IMR-90 (cell line): ENCODE data around the gene SNX6. TPM values are rescaled to one million over a fixed set of nuclear protein-coding genes. Genes with fewer than 3 reads are reported as not detected.

Experiments
- ATAC-seq: fragments of 200-7000 bp; cut with Tn5 transposase; 2 replicates; pipeline ENCODE4 v1.9.1; 2020; ENCODE audit warnings: low read depth, mild to moderate bottlenecking, moderate library complexity
- BruUV-seq: library from RNA; stranded (reverse); fragments of 400-500 nt; replicated peaks from 2 replicates; lab custom pipeline; 2021; lab: Mats Ljungman, UMichigan
- CTCF ChIA-PET: fragments of 300-600 bp; formaldehyde crosslinking; extraction: SDS; loops from one replicate; lab custom pipeline; 2021; ENCODE audit warnings: antibody characterized with exemption; lab: Yijun Ruan, JAX
- POLR2A ChIA-PET: fragments of 300-600 bp; sonication (Branson Sonifier 250); formaldehyde crosslinking; loops from one replicate; lab custom pipeline; 2022; ENCODE audit warnings: antibody characterized with exemption; ENCODE audit not compliant: unreplicated experiment; lab: Charles Lee
- DNase-seq: peaks from one replicate; pipeline ENCODE4 v3.0.0; 2013
- H2AFZ ChIP-seq: replicated peaks from 2 replicates; pipeline ENCODE3; 2013; ENCODE audit warnings: low read length, mild to moderate bottlenecking; ENCODE audit not compliant: poor library complexity
- H2AK5ac ChIP-seq: 2 replicates; pipeline ENCODE4 v1.6.1; 2013; ENCODE audit warnings: low read depth, low read length, inconsistent platforms
- H2AK9ac ChIP-seq: replicated peaks from 2 replicates; pipeline ENCODE3; 2013; ENCODE audit warnings: mild to moderate bottlenecking, low read depth, low read length, moderate library complexity; ENCODE audit not compliant: poor library complexity
- H2BK120ac ChIP-seq: 2 replicates; pipeline ENCODE4 v1.6.1; 2013; ENCODE audit warnings: low read depth, low read length, inconsistent platforms
- H2BK15ac ChIP-seq: 3 replicates; pipeline ENCODE4 v1.6.1; 2013; ENCODE audit warnings: low read depth, low read length, inconsistent platforms
- H2BK20ac ChIP-seq: 2 replicates; pipeline ENCODE4 v1.6.1; 2013; ENCODE audit warnings: low read depth, mild to moderate bottlenecking, inconsistent platforms, low read length, moderate library complexity
- H2BK5ac ChIP-seq: 2 replicates; pipeline ENCODE4 v1.6.1; 2013; ENCODE audit warnings: mild to moderate bottlenecking, low read depth, low read length, inconsistent platforms; ENCODE audit not compliant: poor library complexity, severe bottlenecking
- H3K14ac ChIP-seq: replicated peaks from 2 replicates; pipeline ENCODE4 v1.6.1; 2013; ENCODE audit warnings: low read depth, low read length, inconsistent platforms
- H3K18ac ChIP-seq: 2 replicates; pipeline ENCODE4 v1.6.1; 2013; ENCODE audit warnings: low read depth, low read length, control low read depth
- H3K23ac ChIP-seq: 2 replicates; pipeline ENCODE4 v1.6.1; 2013; ENCODE audit warnings: low read depth, low read length, inconsistent platforms
- H3K27ac ChIP-seq: 2 replicates; pipeline ENCODE4 v1.5.1; 2013; ENCODE audit warnings: mild to moderate bottlenecking, control low read depth, low read length; ENCODE audit not compliant: insufficient read depth
- H3K27me3 ChIP-seq: 2 replicates; pipeline ENCODE4 v1.6.1; 2013; ENCODE audit warnings: low read length; ENCODE audit not compliant: control insufficient read depth, insufficient read depth
- H3K36me3 ChIP-seq: 2 replicates; pipeline ENCODE4 v1.6.1; 2013; ENCODE audit warnings: low read length, mixed read lengths; ENCODE audit not compliant: control insufficient read depth, insufficient read depth
- H3K4ac ChIP-seq: 2 replicates; pipeline ENCODE4 v1.6.1; 2013; ENCODE audit warnings: low read depth, low read length, inconsistent platforms
- H3K4me1 ChIP-seq: 2 replicates; pipeline ENCODE4 v1.6.1; 2013; ENCODE audit warnings: low read length, mixed read lengths; ENCODE audit not compliant: control insufficient read depth, insufficient read depth
- H3K4me2 ChIP-seq: 2 replicates; pipeline ENCODE4 v1.6.1; 2013; ENCODE audit warnings: low read depth, mild to moderate bottlenecking, control low read depth, low read length, moderate library complexity
- H3K4me3 ChIP-seq: 2 replicates; pipeline ENCODE4 v1.5.1; 2013; ENCODE audit warnings: low read depth, mild to moderate bottlenecking, control low read depth, low read length, moderate library complexity; ENCODE audit not compliant: insufficient read depth
- H3K56ac ChIP-seq: 2 replicates; pipeline ENCODE4 v1.6.1; 2013; ENCODE audit warnings: low read length, inconsistent platforms; ENCODE audit not compliant: insufficient read depth; ENCODE audit errors: extremely low read depth
- H3K79me1 ChIP-seq, 2 experiments: 2 replicates each; pipeline ENCODE4 v1.6.1; 2013; ENCODE audit warnings: low read length in 2 of 2, inconsistent platforms in 1 of 2, low read depth in 1 of 2
- H3K9ac ChIP-seq: 2 replicates; pipeline ENCODE4 v1.6.1; 2013; ENCODE audit warnings: low read depth, low read length, control low read depth
- H3K9me1 ChIP-seq: 2 replicates; pipeline ENCODE4 v1.6.1; 2013; ENCODE audit warnings: low read length, inconsistent platforms; ENCODE audit not compliant: insufficient read depth
- H3K9me3 ChIP-seq: 2 replicates; pipeline ENCODE4 v1.6.1; 2013; ENCODE audit warnings: low read length; ENCODE audit not compliant: control insufficient read depth, insufficient read depth
- H4K20me1 ChIP-seq: 2 replicates; pipeline ENCODE4 v1.6.1; 2013; ENCODE audit warnings: low read length, inconsistent platforms; ENCODE audit not compliant: insufficient read depth
- H4K5ac ChIP-seq: 2 replicates; pipeline ENCODE4 v1.6.1; 2013; ENCODE audit warnings: mild to moderate bottlenecking, low read depth, low read length, control low read depth
- H4K8ac ChIP-seq, 2 experiments: 2 replicates each; pipeline ENCODE4 v1.6.1; 2013; ENCODE audit warnings: low read depth in 2 of 2, low read length in 2 of 2, control low read depth in 1 of 2, inconsistent platforms in 1 of 2
- H4K91ac ChIP-seq: 2 replicates; pipeline ENCODE4 v1.6.1; 2013; ENCODE audit warnings: low read depth, low read length, inconsistent platforms; ENCODE audit not compliant: insufficient read depth
- BHLHE40 ChIP-seq: fragments of 150-350 bp; IDR thresholded peaks from 2 replicates; pipeline ENCODE4 v1.6.1; 2016; ENCODE audit warnings: mild to moderate bottlenecking, low read depth, low read length
- CEBPB ChIP-seq: IDR thresholded peaks from 2 replicates; pipeline ENCODE4 v1.6.1; 2012; ENCODE audit warnings: low read depth, low read length, improper control_type of control experiment
- CHD1 ChIP-seq: IDR thresholded peaks from 2 replicates; pipeline ENCODE4 v1.6.1; 2012; ENCODE audit warnings: low read depth, low read length, improper control_type of control experiment
- CTCF ChIP-seq: conservative IDR thresholded peaks from 2 replicates; pipeline ENCODE4 v1.5.1; 2012; ENCODE audit warnings: mild to moderate bottlenecking, low read depth, low read length, improper control_type of control experiment
- FOS ChIP-seq: fragments of 150-350 bp; IDR thresholded peaks from 2 replicates; pipeline ENCODE4 v1.6.1; 2016; ENCODE audit warnings: low read depth, low read length
- MAFK ChIP-seq: IDR thresholded peaks from 2 replicates; pipeline ENCODE4 v1.6.1; 2012; ENCODE audit warnings: low read depth, low read length, improper control_type of control experiment
- MAZ ChIP-seq: IDR thresholded peaks from 2 replicates; pipeline ENCODE4 v1.6.1; 2012; ENCODE audit warnings: low read depth, mild to moderate bottlenecking, low read length, improper control_type of control experiment, moderate library complexity, borderline replicate concordance
- MXI1 ChIP-seq: IDR thresholded peaks from 2 replicates; pipeline ENCODE4 v1.6.1; 2012; ENCODE audit warnings: low read depth, mild to moderate bottlenecking, low read length, moderate library complexity, borderline replicate concordance
- NFE2L2 ChIP-seq: fragments of 150-350 bp; IDR thresholded peaks from 2 replicates; pipeline ENCODE4 v1.6.1; 2016; ENCODE audit warnings: low read depth, mild to moderate bottlenecking, low read length
- POLR2A ChIP-seq: IDR thresholded peaks from 2 replicates; pipeline ENCODE4 v1.6.1; 2012; ENCODE audit warnings: mild to moderate bottlenecking, low read depth, low read length
- RAD21 ChIP-seq: IDR thresholded peaks from 2 replicates; pipeline ENCODE4 v1.6.1; 2012; ENCODE audit warnings: low read length, improper control_type of control experiment
- RCOR1 ChIP-seq: IDR thresholded peaks from 2 replicates; pipeline ENCODE4 v1.6.1; 2012; ENCODE audit warnings: mild to moderate bottlenecking, low read length, improper control_type of control experiment; ENCODE audit not compliant: insufficient replicate concordance
- RFX5 ChIP-seq: IDR thresholded peaks from 2 replicates; pipeline ENCODE4 v1.8.0; 2012; ENCODE audit warnings: low read depth, mild to moderate bottlenecking, low read length, moderate library complexity
- SMC3 ChIP-seq: fragments of 150-350 bp; IDR thresholded peaks from 2 replicates; pipeline ENCODE4 v1.6.1; 2016; ENCODE audit warnings: low read depth, mild to moderate bottlenecking, antibody characterized with exemption, low read length, moderate library complexity
- USF2 ChIP-seq: fragments of 150-350 bp; IDR thresholded peaks from 2 replicates; pipeline ENCODE4 v1.6.1; 2017; ENCODE audit warnings: mild to moderate bottlenecking, antibody characterized with exemption, low read length, low read depth
- WGBS, 2 experiments: methylation state at CpG; one replicate each; pipeline versions ENCODE4 v1.1.5 to v1.1.7; 2013; ENCODE audit warnings: missing lambda C conversion rate in 2 of 2; ENCODE audit not compliant: insufficient read length in 1 of 2; ENCODE audit errors: extremely low coverage in 2 of 2; 5-methylcytosine and 5-hydroxymethylcytosine counted together
- dilution Hi-C: fragments of 300-500 bp; cut with HindIII; formaldehyde crosslinking; loops from one replicate; pipeline ENCODE4 v1.14.3; 2018; ENCODE audit warnings: low sequenced_read_pairs; ENCODE audit not compliant: unreplicated experiment
- in situ Hi-C: fragments of 300-500 bp; cut with MboI; formaldehyde crosslinking; loops from 3 replicates; pipeline ENCODE4 v1.14.3; 2019; ENCODE audit warnings: low sequenced_read_pairs, inconsistent platforms, mixed read lengths
- intact Hi-C: fragments of 100-400 bp; cut with micrococcal nuclease; formaldehyde crosslinking; loops from 2 replicates; pipeline ENCODE4 v1.10.0; 2022
- polyA plus RNA-seq, 3 experiments: library from polyadenylated mRNA; depleted of rRNA; stranded (reverse); fragments of >200 nt; gene quantifications; 2 replicates each; pipeline ENCODE4 v1.2.3, GENCODE V29; 2012; ENCODE audit warnings: low replicate concordance in 1 of 3
- total RNA-seq: library from RNA; depleted of rRNA; stranded (reverse); fragments of >200 nt; gene quantifications from 2 replicates; pipeline ENCODE4 v1.2.3, GENCODE V29; 2012
- TF ChIP-seq, protein P1 (sequence below): fragments of 150-350 bp; IDR thresholded peaks from 2 replicates; pipeline ENCODE4 v1.6.1; 2016; ENCODE audit warnings: low read depth, mild to moderate bottlenecking, low read length, moderate library complexity, borderline replicate concordance

Gene SNX6
- total and polyA plus RNA-seq, 2 of the 4 experiments (the other 2 are of a cell fraction) = 116 to 127 TPM

DNA sequence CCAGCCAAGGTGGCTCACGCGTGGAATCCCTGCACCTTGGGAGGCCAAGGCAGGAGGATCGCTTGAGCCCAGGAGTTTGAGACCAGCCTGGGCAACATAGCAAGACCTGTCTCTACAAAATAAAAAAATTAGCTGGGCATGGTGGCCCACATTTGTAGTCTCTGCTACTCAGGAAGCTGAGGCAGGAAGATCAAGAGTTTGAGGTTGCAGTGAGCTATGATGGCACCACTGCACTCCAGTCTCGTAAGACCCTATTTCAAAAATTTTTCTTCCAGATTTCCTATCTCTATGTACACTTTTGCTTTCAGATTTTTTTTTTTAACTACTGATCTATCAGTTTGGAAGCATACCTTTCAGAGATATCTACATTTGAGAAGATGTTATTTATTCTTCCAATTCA is 15.3 kb downstream of the SNX6 start:
- Histone ChIP-seq H3K9ac (no peak overlapping the region), H3K27ac (no peak overlapping the region), H3K23ac (no peak overlapping the region), H4K5ac (no peak overlapping the region), H3K9me3 (no peaks in the 10 kb centered on the region), H2AFZ (no peak overlapping the region), H3K4ac (no peak overlapping the region), H3K56ac (no peak overlapping the region), H3K14ac (no peak overlapping the region), H3K36me3 (peaks cover 20% of the 10 kb centered on the region), H4K20me1 (peaks cover 10% of the 10 kb centered on the region; the same call in 1 of the 2 replicates), H3K4me1 (no peaks in the 10 kb centered on the region), H2AK9ac (no peak overlapping the region), H2BK15ac (no peak overlapping the region), H2BK5ac (no peak overlapping the region), H4K8ac (no peak overlapping the region), H3K79me1 (peaks cover 34 to 57% of the 10 kb centered on the region in 2 experiments), H3K18ac (no peak overlapping the region), H3K9me1 (peaks cover 7% of the 10 kb centered on the region; the same call in 1 of the 2 replicates), H2BK120ac (no peak overlapping the region), H3K4me2 (no peak overlapping the region), H3K4me3 (no peak overlapping the region), H2AK5ac (no peak overlapping the region), H4K91ac (no peak overlapping the region), H3K27me3 (no peaks in the 10 kb centered on the region), H2BK20ac (no peak overlapping the region)
- ChIA-PET POLR2A (no interaction called here), CTCF (no interaction called here)
- no TSS peak for BruUV-seq
- DNase-seq = no peak
- in situ Hi-C loops (no loop called here), dilution Hi-C loops (no loop called here), intact Hi-C loops (no loop called here)
- WGBS, 2 experiments = no CpG with 5 or more reads among the region's 4 CpGs
- TF ChIP-seq MAZ = no peak
- no peak for TF ChIP-seq FOS
- no peak for TF ChIP-seq POLR2A
- no peak for TF ChIP-seq RAD21
- no peak for TF ChIP-seq MAFK
- TF ChIP-seq USF2 = no peak
- no peak for TF ChIP-seq BHLHE40
- TF ChIP-seq NFE2L2 = no peak
- TF ChIP-seq CHD1 = no peak
- no peak for TF ChIP-seq RFX5
- no peak for TF ChIP-seq CTCF
- TF ChIP-seq, protein P1, sequence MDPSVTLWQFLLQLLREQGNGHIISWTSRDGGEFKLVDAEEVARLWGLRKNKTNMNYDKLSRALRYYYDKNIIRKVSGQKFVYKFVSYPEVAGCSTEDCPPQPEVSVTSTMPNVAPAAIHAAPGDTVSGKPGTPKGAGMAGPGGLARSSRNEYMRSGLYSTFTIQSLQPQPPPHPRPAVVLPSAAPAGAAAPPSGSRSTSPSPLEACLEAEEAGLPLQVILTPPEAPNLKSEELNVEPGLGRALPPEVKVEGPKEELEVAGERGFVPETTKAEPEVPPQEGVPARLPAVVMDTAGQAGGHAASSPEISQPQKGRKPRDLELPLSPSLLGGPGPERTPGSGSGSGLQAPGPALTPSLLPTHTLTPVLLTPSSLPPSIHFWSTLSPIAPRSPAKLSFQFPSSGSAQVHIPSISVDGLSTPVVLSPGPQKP = no peak
- TF ChIP-seq MXI1 = no peak
- TF ChIP-seq SMC3 = no peak
- no peak for TF ChIP-seq RCOR1
- TF ChIP-seq CEBPB = no peak
- no peak for ATAC-seq
